Hypothalamus (tissue), 51 donors: Measurements from ENCODE around the gene PSMB11.

Source experiments
- DNase-seq, 51 donors: peaks; one replicate each; lab custom pipeline; 2025; lab: John Stamatoyannopoulos, UW

Gene PSMB11

GRCh38 chr14:23056956-23057756 is 15.1 kb downstream of the PSMB11 start, which contains the start of gene CDH24:
CDH24 (minus strand) TSS chr14:23057520; CDS start chr14:23055733, 1,787 bp downstream.
- DNase-seq = no peak

DNA sequence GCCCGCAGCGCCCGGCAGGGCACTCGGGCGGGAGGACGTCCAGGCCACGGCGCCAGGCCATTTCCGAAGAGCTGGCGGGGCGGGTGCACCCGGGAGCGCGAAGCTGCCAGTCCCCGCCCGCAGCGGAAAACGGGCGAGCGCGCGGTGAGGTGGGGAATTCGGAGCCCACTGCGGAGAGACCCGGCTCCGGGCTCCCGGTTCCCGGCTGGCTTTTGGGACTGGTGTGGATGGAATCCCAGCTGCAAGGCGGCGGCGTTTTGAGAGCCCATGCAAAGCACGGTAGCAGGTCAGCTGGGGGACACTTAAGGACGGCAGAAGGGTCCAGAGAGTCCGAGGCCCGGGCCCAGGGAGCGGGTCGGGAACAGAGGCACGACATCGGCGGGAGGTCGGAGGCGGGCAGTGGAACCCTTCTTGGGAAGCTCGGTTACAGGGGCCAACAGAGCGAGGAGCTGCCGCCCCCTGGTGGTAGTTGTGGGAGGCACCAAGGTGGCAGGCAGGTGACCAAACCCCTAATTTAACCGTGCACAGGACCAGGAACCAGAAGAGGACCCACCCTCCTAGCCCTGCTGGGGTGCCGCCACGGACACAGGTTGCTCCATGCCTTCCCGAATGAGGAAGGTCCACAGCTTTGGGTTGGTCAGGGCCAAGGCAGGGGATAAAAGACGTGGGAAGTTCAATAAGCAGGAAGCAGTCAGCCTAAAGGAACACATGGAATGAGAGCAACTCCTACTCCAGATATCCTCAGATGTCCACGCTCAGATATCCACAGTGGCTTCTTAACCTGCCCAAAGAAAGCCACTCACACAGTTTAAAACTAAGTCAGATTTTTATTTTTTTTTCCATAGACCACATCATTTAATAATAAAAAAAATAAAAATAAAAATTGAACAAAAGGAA is 16.0 kb downstream of the PSMB11 start:
- no peak for DNase-seq

GRCh38 chr14:23058654-23059504 is 16.9 kb downstream of the PSMB11 start:
- DNase-seq = no peak

DNA sequence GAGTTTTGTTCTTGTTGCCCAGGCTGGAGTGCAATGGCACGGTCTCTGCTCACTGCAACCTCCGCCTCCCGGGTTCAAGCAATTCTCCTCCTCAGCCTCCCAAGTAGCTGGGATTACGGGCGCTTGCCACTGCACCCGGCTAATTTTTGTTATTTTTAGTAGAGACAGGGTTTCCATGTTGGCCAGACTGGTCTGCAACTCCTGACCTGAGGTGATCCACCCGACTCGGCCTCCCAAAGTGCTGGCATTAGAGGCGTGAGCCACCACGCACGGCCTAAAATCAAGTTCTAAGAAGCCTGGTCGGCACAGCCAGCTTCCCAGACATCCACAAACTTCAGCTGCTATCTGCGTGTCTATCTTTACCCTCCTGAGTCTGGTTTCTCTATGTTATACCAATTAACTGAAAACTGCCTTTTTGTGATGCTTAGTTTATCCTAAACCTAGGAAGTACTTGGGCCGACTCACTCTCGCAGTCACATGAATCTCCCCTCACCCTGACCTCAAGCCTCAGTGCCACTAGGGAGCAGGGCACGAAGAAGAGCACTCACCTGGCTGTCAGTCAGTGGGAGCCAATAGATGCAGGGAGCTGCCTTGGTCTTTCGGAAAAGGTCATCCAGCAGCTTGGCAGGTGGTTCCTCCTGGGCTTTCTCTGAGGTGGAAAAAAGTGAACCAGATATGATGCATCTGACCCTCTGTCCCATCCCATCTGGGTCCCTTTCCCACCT is 18.7 kb downstream of the PSMB11 start:
- no peak for DNase-seq

- no peak for DNase-seq
Observed at GRCh38 chr14:23062002-23062401, 20.0 kb downstream of the PSMB11 start.

GRCh38 chr14:23063601-23064000 is 21.6 kb downstream of the PSMB11 start:
- DNase-seq = no peak

GRCh38 chr14:23066368-23066767 is 24.4 kb downstream of the PSMB11 start:
- no peak for DNase-seq

DNA sequence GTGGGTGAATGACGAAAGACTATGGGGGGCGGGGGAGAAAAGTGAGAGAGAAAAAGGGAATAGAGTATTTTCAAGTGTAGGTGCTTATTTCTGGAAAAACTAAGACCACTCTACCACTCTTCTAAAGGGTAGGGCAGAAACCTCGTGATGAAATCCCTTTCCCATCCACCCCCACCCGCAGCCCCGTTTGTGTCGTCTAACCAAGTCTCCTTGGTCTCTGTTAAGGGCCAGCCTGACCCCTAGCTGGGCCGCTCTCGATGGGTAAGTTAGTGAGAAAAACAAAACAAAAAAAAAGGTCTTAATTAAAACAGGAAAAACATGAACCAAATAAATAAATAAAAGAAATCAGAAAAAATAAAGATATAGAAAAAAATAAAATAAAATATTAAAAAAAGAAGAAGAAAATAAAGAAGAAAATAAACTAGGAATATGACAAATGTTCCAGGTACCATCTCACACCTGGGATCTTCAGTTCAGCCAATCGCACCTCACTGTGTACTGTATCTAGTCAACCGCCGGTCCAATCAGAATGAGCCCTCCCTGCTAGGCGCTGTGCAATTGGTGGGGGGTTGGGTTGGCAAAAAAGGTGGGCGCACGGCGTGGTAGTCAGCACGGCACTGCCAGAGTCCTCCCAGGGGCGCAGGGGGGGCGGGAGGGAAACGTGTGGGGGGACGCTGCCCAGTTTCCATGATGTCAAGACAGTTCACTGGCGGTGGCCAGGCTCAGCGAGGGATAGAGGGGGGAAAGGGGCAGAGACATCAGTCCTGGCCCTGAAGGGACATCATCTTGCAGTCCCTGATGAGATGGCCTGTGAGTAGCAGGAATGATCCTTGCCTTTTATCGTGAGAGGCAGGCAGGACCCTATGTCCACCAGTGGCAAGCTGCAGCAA is 25.1 kb downstream of the PSMB11 start:
- no peak for DNase-seq

- no peak for DNase-seq
Observed at GRCh38 chr14:23067847-23068788, 26.1 kb downstream of the PSMB11 start.

DNA sequence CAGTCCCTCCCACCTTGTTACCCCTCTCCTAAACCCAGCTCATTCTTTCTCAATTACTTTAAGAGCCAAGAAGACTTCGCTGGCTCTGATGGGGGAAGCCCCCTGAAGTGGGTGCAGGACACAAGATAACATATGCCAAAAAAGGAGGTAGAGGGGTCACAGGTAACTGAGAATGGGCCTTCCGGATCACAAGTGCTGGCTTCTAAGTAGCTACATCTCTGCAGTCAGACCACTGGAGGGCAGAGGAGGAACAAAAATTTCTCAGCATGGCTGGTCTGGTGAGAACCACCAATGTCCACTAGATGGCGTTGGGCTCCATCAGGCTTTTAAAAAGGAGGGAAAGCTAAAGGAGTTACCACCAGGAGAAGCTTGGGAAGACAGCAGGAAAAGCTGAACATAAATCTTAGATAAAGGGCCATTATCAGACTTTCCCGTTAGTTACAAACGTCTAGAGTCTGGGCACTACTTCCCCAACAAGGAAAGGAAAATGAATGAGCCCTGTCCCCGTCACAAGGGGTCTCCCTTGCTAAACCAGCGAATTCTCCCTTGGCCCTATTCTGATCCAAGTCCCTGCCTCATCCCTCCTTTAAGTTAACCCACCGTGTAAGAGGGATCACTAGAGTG is 26.9 kb downstream of the PSMB11 start:
- no peak for DNase-seq

GRCh38 chr14:23069413-23069806 is 27.4 kb downstream of the PSMB11 start:
- DNase-seq = no peak

- no peak for DNase-seq
Observed at GRCh38 chr14:23070262-23071129, 28.5 kb downstream of the PSMB11 start.

- DNase-seq = no peak
Observed at GRCh38 chr14:23071244-23071920, 29.4 kb downstream of the PSMB11 start.

- no peak for DNase-seq
Observed at GRCh38 chr14:23071921-23072539, 30.0 kb downstream of the PSMB11 start.

GRCh38 chr14:23074906-23075305 is 32.9 kb downstream of the PSMB11 start:
- DNase-seq = no peak
